Measurements from ENCODE around the gene LRFN4.

LRFN4 gene

DNA sequence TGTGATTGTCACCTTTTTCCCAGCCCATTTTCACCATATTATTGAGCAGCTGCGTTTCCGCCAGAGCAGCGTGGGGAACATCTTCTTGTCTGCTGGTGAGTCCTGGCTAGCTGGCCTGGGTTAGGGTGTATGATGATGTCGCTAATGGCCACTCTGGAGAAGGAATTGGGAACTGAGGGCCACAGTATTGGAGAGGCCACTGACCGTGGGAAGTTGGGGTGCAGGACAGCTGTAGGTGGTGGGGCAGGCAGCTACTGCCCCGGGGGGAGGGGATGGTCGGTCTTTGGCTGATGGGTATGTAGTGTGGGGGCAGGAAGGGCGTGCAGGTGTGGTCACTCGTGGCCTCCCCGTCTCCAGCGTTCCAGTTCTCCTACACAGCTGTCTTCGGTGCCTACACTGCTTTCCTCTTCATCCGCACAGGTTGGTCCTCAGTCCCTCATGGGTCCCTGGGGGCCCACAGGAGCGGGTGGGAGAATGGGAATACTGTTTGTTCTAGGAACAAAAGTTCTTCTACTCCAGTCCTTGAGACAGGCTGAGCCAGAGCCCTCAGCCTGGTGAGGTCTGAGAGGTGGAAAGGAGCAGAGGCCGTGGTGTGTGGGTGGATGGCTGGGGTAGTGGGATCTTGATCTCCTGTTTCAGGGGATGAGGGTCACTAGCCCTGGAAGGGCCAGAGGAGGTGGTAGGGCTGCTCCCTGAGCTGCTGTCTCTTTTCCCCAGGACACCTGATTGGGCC is 11.6 kb upstream of the LRFN4 start:
- DNase-seq (ENCODE audit: low read depth) = no peak

DNA sequence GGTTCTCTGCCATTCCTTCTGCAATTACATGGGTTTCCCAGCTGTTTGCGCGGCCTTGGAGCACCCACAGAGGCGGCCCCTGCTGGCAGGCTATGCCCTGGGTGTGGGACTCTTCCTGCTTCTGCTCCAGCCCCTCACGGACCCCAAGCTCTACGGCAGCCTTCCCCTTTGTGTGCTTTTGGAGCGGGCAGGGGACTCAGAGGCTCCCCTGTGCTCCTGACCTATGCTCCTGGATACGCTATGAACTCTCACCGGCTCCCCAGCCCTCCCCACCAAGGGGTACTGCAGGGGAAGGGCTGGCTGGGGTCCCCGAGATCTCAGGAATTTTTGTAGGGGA is 11.0 kb upstream of the LRFN4 start:
- no peak for DNase-seq (ENCODE audit: low read depth)

DNA sequence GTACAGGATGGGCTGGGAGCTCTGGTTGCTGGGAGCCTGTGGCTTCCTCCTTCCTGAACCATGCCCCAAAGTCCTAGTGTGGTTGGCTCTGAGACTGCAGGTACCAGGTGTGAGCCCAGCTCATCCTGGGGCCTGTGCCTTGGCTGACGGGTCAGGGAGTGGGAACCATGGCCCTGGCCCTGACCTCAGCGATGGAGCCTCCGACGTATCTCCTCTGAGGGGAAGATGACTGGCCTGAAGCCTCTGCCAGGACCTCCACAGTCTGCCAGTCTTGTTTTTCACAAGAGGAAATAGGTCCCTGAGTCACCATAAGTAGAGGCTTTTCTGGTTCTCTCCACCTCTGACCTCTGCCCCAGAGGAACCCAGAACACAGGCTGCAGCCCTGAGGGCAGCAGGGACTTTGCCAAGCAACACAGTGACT is 10.2 kb upstream of the LRFN4 start:
- no peak for DNase-seq (ENCODE audit: low read depth)

GRCh38 chr11:66847461-66848232 is 9.2 kb upstream of the LRFN4 start:
- no peak for DNase-seq (ENCODE audit: low read depth)

DNA sequence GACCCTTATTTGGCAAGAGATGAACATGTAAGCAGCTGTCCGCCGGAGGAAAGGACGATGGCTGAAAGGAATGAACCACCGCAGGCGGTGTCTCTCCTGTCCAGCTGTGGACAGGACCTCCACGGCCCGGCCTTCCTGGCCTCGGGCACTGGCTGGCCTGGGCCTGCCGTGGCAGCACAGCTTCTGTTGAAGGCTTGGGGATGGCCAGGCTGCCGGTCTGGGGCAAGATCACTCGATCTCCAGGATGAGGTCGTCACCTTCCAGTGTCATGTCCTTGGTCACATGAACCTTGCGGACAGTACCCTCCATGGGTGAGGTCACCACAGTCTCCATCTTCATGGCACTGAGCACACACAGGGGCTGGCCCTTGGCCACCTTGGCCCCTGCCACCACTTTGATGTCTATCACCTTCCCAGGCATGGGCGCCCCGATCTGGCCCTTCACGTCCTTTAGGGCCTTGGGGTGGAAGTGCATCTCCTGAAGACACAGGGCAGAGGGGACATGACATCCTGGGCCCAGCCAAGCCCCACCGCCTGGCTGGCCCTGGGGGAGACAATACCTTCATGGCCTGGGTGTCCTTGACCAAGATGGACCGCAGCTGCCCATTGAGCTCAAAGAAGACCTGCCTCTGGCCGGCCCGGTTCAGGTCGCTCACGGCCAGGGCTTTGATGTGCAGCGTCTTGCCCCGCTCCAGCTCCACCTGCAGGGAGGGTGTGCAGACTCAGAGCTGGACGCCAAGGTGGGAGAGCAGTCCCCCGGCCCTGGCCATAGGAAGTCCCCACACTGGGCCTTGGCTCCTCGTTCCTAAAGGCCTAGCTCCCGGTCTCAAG is 8.0 kb upstream of the LRFN4 start:
- no peak for DNase-seq (ENCODE audit: low read depth)

GRCh38 chr11:66849501-66850234 is 7.2 kb upstream of the LRFN4 start:
- DNase-seq (ENCODE audit: low read depth) = no peak

DNA sequence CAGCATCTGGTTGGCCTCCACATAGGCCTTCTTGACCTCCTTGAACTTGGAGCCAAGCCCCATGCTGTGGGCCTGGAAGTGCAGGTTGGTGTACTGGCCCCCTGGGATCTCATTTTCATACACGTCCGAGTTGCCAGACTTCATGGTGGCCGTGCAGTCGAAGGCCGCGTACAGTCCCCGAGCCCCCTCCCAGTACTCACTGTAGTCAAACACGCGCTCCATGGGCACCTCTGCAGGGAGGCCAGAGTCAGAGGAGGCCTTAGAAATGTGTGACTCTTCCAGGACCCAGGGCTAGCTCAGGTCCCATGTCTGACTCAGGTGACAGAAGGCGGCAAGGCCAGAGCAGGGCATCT is 6.7 kb upstream of the LRFN4 start:
- no peak for DNase-seq (ENCODE audit: low read depth)

- no peak for DNase-seq (ENCODE audit: low read depth)
Measured at GRCh38 chr11:66850588-66851238, 6.2 kb upstream of the LRFN4 start.

DNA sequence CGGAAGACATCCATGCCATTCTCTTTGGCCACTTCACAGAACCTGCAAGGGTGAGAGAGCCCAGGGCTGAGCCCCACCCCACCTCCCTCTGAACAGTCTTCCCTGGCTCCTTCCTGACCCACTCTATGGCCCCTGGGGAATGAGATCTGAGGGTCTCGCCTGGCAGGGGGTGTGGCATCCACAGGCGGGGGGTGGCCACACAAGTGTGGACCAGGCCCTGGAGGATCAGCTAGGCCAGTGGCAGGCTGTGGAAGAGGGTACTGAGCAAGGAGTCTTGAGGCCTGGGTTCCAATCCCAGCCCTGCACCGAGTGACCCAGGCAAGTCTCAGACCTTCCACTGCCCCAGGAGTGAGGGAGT is 5.6 kb upstream of the LRFN4 start:
- DNase-seq (ENCODE audit: low read depth) = no peak

DNA sequence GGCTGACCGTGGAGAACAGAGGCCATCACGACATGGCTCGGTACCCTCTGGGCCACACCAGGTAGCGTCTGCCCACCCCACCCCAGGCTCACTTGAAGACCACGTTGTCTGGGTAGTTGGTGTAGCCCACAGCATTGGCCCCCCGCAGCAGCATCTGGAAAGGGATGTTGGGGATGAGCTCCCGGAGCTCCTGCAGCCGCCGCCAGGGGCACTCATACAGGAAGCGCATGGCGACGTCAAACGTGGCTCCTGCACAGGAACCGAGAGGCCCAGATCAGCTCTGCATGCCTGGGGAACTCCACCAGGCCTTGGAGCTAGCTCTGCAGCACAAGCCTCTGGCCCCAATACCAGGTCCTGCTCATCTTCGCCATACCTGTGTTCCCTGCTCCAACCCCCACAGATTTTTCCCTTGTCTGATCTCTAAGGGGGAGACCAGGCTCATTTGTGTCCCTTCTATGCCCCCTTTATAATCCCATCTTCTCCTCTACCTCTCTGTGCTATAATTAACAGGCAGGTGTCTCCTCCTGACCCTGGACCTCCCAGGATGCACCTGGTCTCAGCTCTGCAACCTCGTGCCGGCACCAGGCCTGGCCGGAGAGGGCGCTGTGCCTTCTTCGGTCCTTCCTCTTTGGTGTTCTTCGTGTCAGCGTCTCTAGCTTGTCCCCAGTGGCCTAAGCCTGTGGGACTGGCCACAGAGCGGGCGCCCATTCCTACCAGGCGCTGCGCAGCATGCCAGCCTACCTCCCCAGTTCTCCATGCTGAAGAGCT is 5.0 kb upstream of the LRFN4 start:
- no peak for DNase-seq (ENCODE audit: low read depth)

GRCh38 chr11:66852466-66853241 is 4.2 kb upstream of the LRFN4 start:
- no peak for DNase-seq (ENCODE audit: low read depth)

- DNase-seq (ENCODE audit: low read depth) = no peak
Measured at GRCh38 chr11:66853242-66854229, 3.3 kb upstream of the LRFN4 start.

- no peak for DNase-seq (ENCODE audit: low read depth)
Measured at GRCh38 chr11:66854231-66854661, 2.6 kb upstream of the LRFN4 start.

DNA sequence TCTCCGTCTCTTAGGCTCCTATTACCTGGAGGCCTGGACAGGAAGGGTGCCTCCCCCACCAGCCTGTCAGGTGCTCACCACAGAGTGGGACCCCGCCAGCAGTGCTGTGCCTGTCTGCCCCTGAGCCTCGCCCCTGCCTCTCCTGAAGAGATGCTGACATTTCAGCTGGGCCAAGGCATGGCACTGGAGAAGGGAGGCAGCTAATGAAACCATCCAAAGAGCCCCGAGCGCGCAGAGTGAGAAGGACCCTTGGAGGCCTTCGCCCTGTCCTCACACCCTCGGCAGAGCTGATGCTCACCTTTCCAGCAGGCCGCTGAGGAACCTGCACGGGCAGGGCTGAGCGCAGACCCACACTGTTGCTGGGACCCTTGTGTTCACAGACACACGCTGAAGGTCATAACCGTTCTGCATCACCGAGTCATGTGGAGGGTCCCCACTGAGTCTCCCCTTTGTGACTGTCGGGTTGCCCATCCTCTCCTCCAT is 2.1 kb upstream of the LRFN4 start:
- no peak for DNase-seq (ENCODE audit: low read depth)

DNA sequence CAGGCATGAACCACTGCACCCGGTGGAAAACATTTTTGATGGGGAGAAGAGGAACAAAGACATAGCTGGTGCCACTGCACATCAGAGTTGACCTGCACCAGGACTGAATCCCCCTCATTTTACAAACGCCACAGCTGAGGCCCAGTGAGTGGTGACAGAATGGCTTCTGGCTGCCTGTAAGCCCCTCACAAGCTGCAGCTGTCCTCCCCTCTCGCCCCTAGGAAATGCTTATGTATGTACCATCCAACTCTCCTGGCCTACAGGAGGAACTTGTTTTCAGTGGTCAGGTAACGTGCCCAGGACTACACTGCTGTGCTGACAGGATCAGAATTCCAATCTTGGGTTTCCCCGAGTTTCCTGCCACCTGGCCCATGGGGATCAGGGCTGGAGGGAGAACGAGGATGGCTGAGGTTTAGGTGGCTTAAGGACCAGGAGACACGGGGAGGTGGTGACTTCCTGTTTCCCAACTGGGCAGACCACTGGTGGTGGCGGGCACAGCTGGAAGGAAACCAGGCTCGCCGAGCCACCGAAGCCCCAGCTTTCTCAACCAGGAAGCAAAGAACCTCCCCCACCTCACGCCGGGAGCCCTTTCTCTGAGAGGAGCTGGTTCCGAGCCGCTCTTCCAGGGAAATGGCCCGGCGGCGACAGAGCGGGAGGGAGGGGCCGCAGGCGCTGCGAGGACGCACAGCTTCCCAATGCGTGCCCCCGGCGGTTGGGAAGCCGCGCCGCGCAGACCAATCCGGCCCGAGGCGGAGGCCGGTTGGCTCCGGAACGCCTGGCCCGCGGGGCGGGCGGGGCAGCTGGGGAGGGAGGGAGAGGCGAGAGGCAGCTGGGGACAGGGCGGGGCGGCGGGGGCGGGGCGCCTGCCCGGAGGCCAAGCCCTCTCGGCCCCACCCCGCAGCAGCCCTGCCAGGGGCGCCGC is 1.0 kb upstream of the LRFN4 start:
- DNase-seq (ENCODE audit: low read depth) = peak; percentile 68

GRCh38 chr11:66857234-66857926 is 516 bp downstream of the LRFN4 start:
- no peak for DNase-seq (ENCODE audit: low read depth)

GRCh38 chr11:66857927-66858185 is 992 bp downstream of the LRFN4 start:
- no peak for DNase-seq (ENCODE audit: low read depth)

All from activated T-helper 9 cell treated with anti-CD3 and anti-CD28 coated beads, Interleukin-2, amount 50 U/mL, for 16 hours (primary cell).